Duodenal mucosa (tissue), 2 donors: ENCODE data around the gene SNN.

Experiments used
- H3K27ac ChIP-seq: one replicate; pipeline ENCODE4 v1.7.0; 2013; ENCODE audit warnings: low read depth, low read length
- H3K27me3 ChIP-seq, 2 donors: one replicate each; pipeline ENCODE4 v1.7.0; 2013; ENCODE audit warnings: low read length in 2 of 2, control low read depth in 1 of 2; ENCODE audit not compliant: insufficient read depth in 2 of 2, control insufficient read depth in 1 of 2
- H3K36me3 ChIP-seq, 2 donors: one replicate each; pipeline ENCODE4 v1.7.0; 2013; ENCODE audit warnings: low read length in 2 of 2, control low read depth in 1 of 2; ENCODE audit not compliant: insufficient read depth in 2 of 2, control insufficient read depth in 1 of 2
- H3K4me1 ChIP-seq, 2 donors: one replicate each; pipeline ENCODE4 v1.7.0; 2013; ENCODE audit warnings: low read length in 2 of 2, control low read depth in 1 of 2; ENCODE audit not compliant: insufficient read depth in 2 of 2, control insufficient read depth in 1 of 2
- H3K4me3 ChIP-seq, 2 donors: one replicate each; pipeline ENCODE4 v1.7.0; 2013; ENCODE audit warnings: low read length in 2 of 2, low read depth in 1 of 2
- H3K9ac ChIP-seq, 2 donors: one replicate each; pipeline ENCODE4 v1.7.0; 2013; ENCODE audit warnings: low read length in 2 of 2, low read depth in 1 of 2
- H3K9me3 ChIP-seq, 2 donors: one replicate each; pipeline ENCODE4 v1.7.0; 2013; ENCODE audit warnings: low read length in 2 of 2, control low read depth in 1 of 2; ENCODE audit not compliant: control insufficient read depth in 1 of 2

The SNN gene

DNA sequence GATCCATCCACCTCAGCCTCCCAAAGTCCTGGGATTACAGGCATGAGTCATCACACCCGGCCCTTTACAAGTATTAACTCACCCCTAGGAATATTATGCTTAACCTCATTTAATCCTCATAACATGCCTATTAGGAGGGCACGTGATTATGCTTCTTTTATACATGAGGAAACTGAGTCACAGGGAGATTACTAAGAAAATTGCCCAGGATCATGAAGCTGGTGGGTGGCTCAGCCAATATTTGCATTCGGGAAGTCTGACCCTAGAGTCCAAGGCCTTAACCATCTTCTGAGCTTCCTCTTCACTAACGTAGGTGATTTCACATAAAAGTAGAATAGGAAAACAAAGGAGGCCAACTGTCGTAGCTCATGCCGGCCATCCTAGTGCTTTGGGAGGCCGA, 19.0 kb upstream of the SNN start:
- Histone ChIP-seq H3K9me3 (no peaks in the 10 kb centered on the region), H3K4me3 (no peak overlapping the region), H3K9ac (no peak overlapping the region), H3K4me1 (no peaks in the 10 kb centered on the region), H3K27ac (no peak overlapping the region), H3K36me3 (no peaks in the 10 kb centered on the region), H3K27me3 (peaks cover 0 to 2% of the 10 kb centered on the region in 2 donors)

- no peak overlapping the region for H3K9ac ChIP-seq
- peaks cover 0 to 2% of the 10 kb centered on the region in 2 donors for H3K27me3 ChIP-seq
- H3K9me3 ChIP-seq = no peaks in the 10 kb centered on the region
- no peak overlapping the region for H3K27ac ChIP-seq
- no peaks in the 10 kb centered on the region for H3K4me1 ChIP-seq
- H3K4me3 ChIP-seq = no peak overlapping the region
- no peaks in the 10 kb centered on the region for H3K36me3 ChIP-seq
Observed at GRCh38 chr16:11650641-11651591, 17.3 kb upstream of the SNN start.

DNA sequence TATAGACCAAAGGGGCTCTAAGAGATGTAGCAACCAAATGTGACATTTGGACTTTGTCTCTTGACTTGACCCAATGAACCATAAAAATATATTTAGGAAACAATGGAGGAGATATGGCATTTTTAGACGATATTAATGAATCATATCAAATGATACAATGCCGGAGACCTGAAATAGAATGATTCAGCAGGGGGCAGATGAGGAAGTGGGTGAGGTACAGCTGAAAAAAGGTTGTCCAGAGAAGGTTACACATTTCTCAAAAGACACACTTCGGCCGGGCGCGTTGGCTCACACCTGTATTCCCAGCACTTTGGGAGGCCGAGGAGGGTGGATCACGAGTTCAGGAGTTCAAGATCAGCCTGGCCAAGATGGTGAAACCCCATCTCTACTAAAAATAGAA, 16.5 kb upstream of the SNN start:
- H3K4me1 ChIP-seq = no peaks in the 10 kb centered on the region
- peaks cover 0 to 2% of the 10 kb centered on the region in 2 donors for H3K27me3 ChIP-seq
- H3K27ac ChIP-seq = no peak overlapping the region
- no peaks in the 10 kb centered on the region for H3K9me3 ChIP-seq
- H3K36me3 ChIP-seq = no peaks in the 10 kb centered on the region
- H3K4me3 ChIP-seq = no peak overlapping the region
- H3K9ac ChIP-seq = no peak overlapping the region

- Histone ChIP-seq H3K27ac (no peak overlapping the region), H3K27me3 (peaks cover 0 to 2% of the 10 kb centered on the region in 2 donors), H3K4me1 (no peaks in the 10 kb centered on the region)
Observed at GRCh38 chr16:11655655-11656054, 12.6 kb upstream of the SNN start.

GRCh38 chr16:11657556-11657955, 10.7 kb upstream of the SNN start:
- no peak overlapping the region for H3K27ac ChIP-seq

More at GRCh38 chr16:11655655-11656054, 12.6 kb upstream of the SNN start:
- no peaks in the 10 kb centered on the region for H3K36me3 ChIP-seq
- no peak overlapping the region for H3K4me3 ChIP-seq
- no peaks in the 10 kb centered on the region for H3K9me3 ChIP-seq
- H3K9ac ChIP-seq = no peak overlapping the region

GRCh38 chr16:11658896-11659708, 9.2 kb upstream of the SNN start:
- no peak overlapping the region for H3K9ac ChIP-seq
- no peak overlapping the region for H3K27ac ChIP-seq
- no peaks in the 10 kb centered on the region for H3K27me3 ChIP-seq
- H3K4me1 ChIP-seq = no peaks in the 10 kb centered on the region
- H3K9me3 ChIP-seq = no peaks in the 10 kb centered on the region
- H3K4me3 ChIP-seq = no peak overlapping the region
- no peaks in the 10 kb centered on the region for H3K36me3 ChIP-seq

More at GRCh38 chr16:11657556-11657955, 10.7 kb upstream of the SNN start:
- Histone ChIP-seq H3K4me1 (no peaks in the 10 kb centered on the region), H3K9me3 (no peaks in the 10 kb centered on the region), H3K36me3 (no peaks in the 10 kb centered on the region), H3K4me3 (no peak overlapping the region), H3K9ac (no peak overlapping the region), H3K27me3 (no peaks in the 10 kb centered on the region)

DNA sequence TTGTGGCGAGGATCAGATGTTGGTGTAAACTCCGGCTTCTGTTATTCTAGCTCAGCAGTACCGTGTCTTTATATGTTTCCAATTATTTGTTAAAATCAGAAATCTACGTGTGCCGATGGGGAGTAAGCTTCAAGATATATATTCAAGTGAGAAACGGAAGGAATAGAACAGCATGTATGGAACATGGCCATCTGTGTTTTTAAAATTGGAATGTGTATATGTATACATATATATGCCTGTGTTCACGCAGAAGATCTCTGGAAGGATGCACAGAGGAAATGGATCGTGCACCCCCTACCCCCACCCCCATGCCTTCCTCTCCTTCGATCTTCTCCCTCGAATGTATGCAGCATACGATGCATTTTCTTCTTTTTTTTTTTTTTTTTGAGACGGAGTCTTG, 7.7 kb upstream of the SNN start:
- peaks cover 0 to 3% of the 10 kb centered on the region in 2 donors for H3K4me1 ChIP-seq

DNA sequence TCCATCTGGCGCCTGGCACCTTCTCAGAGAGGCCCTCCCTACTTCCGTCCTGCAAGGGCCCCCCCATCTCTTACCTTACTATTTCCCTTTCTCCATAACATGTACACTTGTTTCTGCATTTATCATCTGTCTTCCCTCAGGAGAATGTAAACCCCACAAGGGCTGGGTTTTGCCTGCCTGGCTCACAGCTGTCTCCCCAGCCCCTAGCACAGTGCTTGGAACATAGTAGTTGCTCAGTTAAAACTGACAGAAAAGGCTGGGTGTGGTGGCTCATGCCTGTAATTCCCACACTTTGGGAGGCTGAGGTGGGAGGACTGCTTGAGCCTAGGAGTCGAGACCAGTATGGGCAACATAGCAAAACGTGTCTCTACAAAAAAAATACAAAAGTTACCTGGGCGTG, 5.7 kb upstream of the SNN start:
- H3K27me3 ChIP-seq = no peaks in the 10 kb centered on the region
- H3K9ac ChIP-seq = no peak overlapping the region
- no peaks in the 10 kb centered on the region for H3K36me3 ChIP-seq
- no peak overlapping the region for H3K27ac ChIP-seq
- no peaks in the 10 kb centered on the region for H3K9me3 ChIP-seq
- H3K4me1 ChIP-seq = peaks cover under 1 to 3% of the 10 kb centered on the region in 2 donors
- H3K4me3 ChIP-seq = no peak overlapping the region

More for the DNA sequence above, 7.7 kb upstream of the SNN start:
- no peaks in the 10 kb centered on the region for H3K9me3 ChIP-seq
- H3K36me3 ChIP-seq = no peaks in the 10 kb centered on the region
- no peak overlapping the region for H3K27ac ChIP-seq
- H3K9ac ChIP-seq = no peak overlapping the region
- no peaks in the 10 kb centered on the region for H3K27me3 ChIP-seq
- no peak overlapping the region for H3K4me3 ChIP-seq

GRCh38 chr16:11665071-11665491, 3.2 kb upstream of the SNN start:
- no peaks in the 10 kb centered on the region for H3K36me3 ChIP-seq
- no peak overlapping the region for H3K4me3 ChIP-seq
- H3K4me1 ChIP-seq = peaks cover 13 to 16% of the 10 kb centered on the region in 2 donors
- H3K9ac ChIP-seq = no peak overlapping the region
- H3K27me3 ChIP-seq = no peaks in the 10 kb centered on the region
- H3K27ac ChIP-seq = no peak overlapping the region
- no peaks in the 10 kb centered on the region for H3K9me3 ChIP-seq
